DMS53 treated with DMSO at 0.1 percent for 48 hours (cell line): Measurements from ENCODE around the gene MYL10.

Experiments used
- DNase-seq: peaks from one replicate; lab custom pipeline; 2025; ENCODE audit not compliant: unreplicated experiment; lab: John Stamatoyannopoulos, UW

The MYL10 gene

DNA sequence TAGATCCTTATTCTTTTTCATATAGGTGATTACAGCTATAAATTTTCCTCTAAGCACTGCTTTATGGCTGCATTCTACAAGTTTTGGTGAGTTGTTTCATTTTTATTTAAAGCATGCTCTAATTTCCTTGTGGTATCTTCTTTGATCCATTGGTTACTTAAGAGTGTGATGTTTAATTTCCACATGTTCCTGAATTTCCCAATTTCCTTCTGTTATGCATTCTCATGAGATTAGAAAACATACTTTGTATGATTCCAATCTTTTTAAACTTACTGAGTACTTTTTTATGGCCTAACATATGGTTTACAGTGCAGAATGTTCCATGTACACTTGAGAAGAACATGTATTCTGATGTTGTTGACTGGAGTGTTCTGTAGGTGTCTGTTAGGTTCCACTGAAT is 53.4 kb downstream of the MYL10 start:
- DNase-seq: no peak

DNA sequence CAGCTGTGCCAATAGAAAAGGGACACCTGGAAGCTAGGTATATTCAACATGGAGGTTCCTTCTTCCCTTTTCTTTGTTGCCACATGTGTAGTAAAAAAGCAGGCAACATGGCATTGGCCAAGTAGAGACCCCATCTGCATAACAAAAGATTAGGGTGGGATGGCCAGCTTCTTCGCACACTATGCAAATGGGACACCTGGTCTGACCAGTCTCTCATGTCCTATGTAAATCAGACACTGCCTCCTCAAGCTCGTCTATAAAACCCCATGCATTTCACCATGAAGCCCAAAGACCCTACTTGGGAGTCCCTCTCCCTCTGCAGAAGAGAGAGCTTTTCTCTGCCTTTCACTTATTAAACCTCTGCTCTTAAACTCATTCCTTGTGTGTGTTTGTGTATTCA is 53.9 kb downstream of the MYL10 start:
- DNase-seq: no peak

DNA sequence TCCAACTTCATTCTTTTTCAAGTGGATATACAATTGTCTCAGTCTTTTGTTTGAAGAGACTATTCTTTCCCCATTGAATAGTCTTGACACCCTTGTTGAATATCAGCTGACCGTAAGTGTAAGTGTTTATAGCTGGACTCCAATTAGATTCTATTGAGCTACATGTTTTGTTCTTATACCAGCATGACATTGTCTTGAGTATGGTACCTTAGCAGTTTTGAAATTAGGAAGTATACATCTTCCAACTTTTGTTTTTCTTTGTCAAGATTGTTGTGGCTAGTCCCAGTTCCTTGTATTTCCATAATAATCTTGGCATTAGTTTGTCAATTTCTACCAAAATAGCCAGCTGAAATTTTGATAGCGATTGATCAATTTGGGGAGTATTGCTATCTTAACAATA is 56.9 kb downstream of the MYL10 start:
- no peak for DNase-seq

DNA sequence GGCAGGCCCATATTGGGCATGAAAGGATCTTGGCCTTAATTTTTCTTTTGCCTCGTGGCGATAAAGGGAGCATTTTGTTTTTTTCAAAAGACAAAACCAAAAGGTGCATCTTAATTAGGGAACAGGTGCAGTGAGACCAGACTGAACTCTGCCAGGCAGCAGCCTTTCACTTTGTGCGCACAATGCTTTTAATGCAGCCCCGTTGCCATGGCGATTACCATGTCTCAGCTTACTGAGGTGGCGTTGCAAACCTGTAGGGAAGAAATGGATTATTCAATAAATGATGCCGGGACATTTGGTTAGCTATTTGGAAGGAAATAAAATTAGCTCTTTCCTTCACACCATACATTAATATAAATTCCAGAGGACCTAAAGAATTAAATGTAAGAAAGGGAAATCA is 61.9 kb downstream of the MYL10 start:
- no peak for DNase-seq

DNA sequence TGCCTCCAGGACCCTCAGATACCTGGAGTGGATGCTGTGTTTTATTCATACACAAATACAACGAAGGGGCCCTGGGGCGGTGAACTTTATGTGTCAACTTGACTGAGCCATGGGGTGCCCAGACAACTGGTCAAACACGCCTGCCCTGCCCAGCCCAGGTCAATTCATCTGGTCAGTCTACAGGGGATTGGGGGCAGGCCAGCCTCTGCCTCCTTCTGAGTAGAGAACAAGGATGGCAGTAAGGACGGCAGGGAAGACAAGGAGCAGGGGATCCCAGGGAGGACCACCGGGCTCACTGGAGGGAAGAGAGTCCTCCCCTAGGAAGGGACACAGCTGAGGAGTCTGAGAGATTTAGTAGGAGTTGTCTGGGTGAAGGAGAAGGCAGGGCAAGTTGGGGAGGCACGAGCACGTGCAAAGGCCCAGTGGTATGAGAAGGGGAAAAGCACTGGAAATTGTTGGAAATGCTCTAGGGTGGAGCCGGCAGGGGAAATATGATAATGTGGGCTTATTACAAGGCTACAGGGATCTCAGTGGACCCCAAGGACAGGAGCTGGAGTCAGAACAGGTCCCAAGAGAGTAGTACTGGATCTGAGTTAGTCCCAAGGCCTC is 63.4 kb downstream of the MYL10 start:
- DNase-seq: no peak

DNA sequence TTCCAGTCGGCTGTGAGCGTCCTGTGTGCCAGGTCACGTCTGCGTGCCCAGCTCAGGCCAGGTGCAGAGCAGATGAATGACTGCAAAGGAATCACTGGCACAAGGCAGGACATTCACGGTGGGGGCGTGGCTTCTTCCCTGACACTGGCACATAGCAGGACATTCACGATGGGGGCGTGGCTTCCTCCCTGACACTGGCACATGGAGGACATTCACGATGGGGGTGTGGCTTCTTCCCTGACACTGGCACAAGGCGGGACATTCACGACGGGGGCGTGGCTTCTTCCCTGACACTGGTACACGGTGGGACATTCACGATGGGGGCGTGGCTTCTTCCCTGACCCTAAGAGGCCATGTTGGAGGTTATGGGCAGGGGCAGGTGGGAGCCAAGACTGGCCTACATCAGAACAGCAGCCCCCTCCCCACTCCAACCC is 64.3 kb downstream of the MYL10 start:
- DNase-seq: no peak

DNA sequence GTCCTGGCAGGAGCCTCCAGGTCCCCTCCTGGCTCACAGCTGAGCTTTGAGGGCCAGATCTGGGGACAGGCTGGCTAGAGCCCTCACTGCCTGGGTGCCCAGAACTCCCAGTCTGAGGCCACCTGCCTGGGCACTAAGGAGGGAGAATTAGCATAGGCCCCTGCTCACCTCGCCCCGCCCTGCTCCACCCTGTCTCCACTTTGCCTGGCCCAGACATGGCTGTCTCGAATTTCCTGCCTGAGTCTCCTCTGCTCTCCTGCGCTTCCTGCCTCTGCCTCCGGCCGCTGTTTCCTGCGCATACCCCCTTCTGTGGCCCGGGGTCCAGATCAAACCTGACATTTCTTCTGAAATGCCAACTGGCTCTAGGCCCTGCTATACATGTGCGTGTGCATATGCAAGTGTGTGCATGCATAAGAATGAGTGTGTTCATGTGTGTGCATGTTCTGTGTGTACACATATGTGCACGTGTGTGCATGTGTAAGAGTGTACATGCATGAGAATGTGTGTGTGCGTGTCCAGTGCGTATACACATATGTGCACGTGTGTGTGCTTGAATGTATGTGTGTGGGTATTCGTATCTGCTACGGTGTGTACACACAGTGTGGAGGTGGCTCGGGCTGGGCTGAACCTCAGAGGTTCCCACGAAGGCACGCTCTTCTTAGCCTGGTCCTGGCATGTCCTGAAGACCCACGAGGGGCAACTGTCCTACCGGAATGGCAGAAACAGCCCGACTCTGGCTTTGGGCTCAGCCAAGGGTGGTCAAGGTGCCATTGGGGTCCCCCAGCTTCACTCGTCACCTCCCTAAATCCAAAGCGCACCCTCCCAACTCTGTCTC is 64.9 kb downstream of the MYL10 start:
- no peak for DNase-seq
